SU-DHL-6 (cell line): Measurements from ENCODE around the gene LAT.

Source experiments
- EZH2phosphoT487 ChIP-seq: fragments of 200-600 bp; sonication (generic), shearing (Covaris generic); conservative IDR thresholded peaks from 2 replicates; pipeline ENCODE4 v1.6.1; 2018; ENCODE audit warnings: mild to moderate bottlenecking, antibody characterized with exemption, low read length, moderate library complexity, mixed read lengths
- TF ChIP-seq, protein P1 (sequence below): fragments of 200-600 bp; sonication (generic); IDR thresholded peaks from one replicate; pipeline ENCODE4 v1.5.1; 2017; ENCODE audit warnings: antibody characterized with exemption, mild to moderate bottlenecking, low read length, moderate library complexity; ENCODE audit not compliant: insufficient read depth, poor library complexity, severe bottlenecking

DNA sequence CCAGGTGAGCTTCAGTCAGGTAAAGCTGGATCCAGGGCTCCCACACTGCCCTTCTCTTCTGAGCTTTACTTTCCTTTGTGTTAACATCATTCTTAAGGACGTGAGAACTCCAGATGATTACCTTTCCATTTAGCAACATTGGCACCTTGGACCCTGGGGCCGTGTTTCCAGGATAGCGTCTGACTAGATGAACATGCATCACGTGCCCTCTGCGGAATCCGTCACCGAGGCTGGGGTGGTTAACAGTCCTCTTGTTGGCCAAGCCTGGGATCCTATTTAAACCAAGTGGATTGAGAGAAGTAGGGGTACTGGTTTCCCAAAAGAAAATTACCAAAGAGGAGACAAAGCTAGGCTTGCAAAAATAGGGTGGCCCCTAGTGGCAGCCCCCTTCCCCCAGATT is 3.9 kb upstream of the LAT start:
- TF ChIP-seq, protein P1, sequence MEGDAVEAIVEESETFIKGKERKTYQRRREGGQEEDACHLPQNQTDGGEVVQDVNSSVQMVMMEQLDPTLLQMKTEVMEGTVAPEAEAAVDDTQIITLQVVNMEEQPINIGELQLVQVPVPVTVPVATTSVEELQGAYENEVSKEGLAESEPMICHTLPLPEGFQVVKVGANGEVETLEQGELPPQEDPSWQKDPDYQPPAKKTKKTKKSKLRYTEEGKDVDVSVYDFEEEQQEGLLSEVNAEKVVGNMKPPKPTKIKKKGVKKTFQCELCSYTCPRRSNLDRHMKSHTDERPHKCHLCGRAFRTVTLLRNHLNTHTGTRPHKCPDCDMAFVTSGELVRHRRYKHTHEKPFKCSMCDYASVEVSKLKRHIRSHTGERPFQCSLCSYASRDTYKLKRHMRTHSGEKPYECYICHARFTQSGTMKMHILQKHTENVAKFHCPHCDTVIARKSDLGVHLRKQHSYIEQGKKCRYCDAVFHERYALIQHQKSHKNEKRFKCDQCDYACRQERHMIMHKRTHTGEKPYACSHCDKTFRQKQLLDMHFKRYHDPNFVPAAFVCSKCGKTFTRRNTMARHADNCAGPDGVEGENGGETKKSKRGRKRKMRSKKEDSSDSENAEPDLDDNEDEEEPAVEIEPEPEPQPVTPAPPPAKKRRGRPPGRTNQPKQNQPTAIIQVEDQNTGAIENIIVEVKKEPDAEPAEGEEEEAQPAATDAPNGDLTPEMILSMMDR: no peak
- TF ChIP-seq EZH2phosphoT487: no peak
